Esophagus squamous epithelium (tissue), 4 donors: ENCODE measurements around the gene HNRNPA1L2.
"Not testable (repeated sequence)": the region's sequence is repeated elsewhere in the genome, so short reads cannot be mapped to it uniquely, and the experiment has no call there.

Experiments used
- POLR2A ChIP-seq, 4 donors: fragments of 450-650 bp; IDR thresholded peaks; one replicate each; pipeline ENCODE4 v1.6.1; 2017; ENCODE audit warnings: antibody characterized with exemption in 4 of 4, mild to moderate bottlenecking in 4 of 4, moderate library complexity in 3 of 4
- TF ChIP-seq, protein P1 (sequence below), 6 experiments: fragments of 450-650 bp in 4 of 6; fragments of 200-600 bp in 2 of 6; sonication (generic) in 2 of 6; IDR thresholded peaks; one replicate each; pipeline ENCODE4 v1.5.1; 2016 to 2019; ENCODE audit warnings: antibody characterized with exemption in 6 of 6, mild to moderate bottlenecking in 4 of 6, moderate library complexity in 4 of 6

DNA sequence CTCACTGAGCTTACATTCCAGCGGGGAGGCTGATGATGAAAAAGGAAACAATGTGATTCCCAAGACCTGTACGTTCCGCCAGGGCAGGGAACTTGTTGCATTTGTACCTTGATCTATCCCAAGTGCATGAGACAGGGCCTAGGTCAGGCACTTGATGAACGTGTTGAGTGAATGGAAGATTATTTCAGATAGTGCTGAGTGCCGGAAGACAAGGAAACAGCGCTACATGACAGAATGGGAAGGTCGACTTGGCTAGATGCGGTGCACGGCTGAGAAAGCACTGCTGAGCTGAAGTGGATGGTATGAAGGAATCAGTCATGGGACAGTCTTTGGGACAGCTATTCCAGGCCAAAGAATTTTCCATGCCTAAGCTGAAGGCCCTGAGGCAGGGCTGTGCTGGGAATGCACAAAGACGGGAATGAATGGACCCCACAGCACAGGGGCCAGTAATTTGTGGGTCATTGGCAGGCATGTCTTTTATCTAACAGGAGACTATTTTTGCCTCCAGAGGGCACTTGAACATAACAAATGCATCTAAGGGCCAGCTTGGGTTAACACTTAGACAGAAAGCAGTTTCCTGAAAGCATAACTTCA, 33.1 kb upstream of the HNRNPA1L2 start:
- TF ChIP-seq, protein P1, sequence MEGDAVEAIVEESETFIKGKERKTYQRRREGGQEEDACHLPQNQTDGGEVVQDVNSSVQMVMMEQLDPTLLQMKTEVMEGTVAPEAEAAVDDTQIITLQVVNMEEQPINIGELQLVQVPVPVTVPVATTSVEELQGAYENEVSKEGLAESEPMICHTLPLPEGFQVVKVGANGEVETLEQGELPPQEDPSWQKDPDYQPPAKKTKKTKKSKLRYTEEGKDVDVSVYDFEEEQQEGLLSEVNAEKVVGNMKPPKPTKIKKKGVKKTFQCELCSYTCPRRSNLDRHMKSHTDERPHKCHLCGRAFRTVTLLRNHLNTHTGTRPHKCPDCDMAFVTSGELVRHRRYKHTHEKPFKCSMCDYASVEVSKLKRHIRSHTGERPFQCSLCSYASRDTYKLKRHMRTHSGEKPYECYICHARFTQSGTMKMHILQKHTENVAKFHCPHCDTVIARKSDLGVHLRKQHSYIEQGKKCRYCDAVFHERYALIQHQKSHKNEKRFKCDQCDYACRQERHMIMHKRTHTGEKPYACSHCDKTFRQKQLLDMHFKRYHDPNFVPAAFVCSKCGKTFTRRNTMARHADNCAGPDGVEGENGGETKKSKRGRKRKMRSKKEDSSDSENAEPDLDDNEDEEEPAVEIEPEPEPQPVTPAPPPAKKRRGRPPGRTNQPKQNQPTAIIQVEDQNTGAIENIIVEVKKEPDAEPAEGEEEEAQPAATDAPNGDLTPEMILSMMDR (IDR thresholded peaks at IDR 0.05), result peak in 5 of 6 experiments; percentile 31 to 55 (median 37)
- TF ChIP-seq POLR2A (IDR thresholded peaks at IDR 0.05), result not testable (repeated sequence)
